ENCODE results near the gene S100A4.

DNA sequence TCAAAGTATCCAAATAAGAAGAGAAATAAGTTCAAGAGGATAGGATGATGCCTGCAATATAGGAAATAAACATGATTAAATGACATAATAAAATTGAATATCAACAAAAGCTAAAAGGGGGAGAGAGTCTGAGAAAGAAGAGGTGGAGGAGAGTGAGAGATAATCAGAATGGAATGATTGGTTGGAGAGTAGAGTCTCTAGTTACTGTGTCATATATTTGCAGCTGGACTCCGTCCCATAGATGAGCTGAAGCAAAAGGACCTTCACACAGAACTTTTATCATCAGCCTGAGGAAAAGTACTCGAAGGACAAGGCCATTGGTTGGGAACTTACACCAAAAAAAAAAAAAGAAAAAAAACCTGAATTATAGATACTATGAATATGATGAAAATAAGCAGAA is 42.9 kb upstream of the S100A4 start:
- TF ChIP-seq, protein P1, sequence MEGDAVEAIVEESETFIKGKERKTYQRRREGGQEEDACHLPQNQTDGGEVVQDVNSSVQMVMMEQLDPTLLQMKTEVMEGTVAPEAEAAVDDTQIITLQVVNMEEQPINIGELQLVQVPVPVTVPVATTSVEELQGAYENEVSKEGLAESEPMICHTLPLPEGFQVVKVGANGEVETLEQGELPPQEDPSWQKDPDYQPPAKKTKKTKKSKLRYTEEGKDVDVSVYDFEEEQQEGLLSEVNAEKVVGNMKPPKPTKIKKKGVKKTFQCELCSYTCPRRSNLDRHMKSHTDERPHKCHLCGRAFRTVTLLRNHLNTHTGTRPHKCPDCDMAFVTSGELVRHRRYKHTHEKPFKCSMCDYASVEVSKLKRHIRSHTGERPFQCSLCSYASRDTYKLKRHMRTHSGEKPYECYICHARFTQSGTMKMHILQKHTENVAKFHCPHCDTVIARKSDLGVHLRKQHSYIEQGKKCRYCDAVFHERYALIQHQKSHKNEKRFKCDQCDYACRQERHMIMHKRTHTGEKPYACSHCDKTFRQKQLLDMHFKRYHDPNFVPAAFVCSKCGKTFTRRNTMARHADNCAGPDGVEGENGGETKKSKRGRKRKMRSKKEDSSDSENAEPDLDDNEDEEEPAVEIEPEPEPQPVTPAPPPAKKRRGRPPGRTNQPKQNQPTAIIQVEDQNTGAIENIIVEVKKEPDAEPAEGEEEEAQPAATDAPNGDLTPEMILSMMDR (conservative IDR thresholded peaks at IDR 0.05; ENCODE audit: low read length) = no peak
- TF ChIP-seq EZH2phosphoT487 (IDR thresholded peaks at IDR 0.05; ENCODE audit: borderline replicate concordance) = no peak

Measured in Loucy (cell line).